ENCODE measurements around the gene USH2A. TPM values are rescaled to one million over a fixed set of nuclear protein-coding genes. Genes with fewer than 3 reads are reported as not detected.

The USH2A gene
- total and polyA plus RNA-seq, 8 donors = 0.03 to 0.06 (median 0.04) TPM; not detected in 2

DNA sequence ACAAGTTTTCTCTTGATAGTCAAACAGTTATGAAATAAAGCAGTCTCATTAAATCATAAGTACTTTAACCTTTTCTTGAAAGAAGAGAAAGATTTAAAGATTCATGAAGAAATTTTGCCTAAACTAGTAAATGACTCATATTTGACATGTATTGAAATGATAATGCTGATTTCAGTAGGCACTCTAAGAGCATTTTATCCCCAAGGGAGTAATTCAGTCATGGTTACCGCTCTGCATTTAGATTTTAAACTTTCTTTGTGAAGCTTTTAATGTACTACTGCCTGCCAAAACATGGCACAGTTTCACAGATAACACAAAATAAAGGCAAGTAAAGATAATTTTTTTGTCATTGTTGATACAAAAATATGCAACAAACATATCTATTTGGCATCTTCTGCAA lies 6.8 kb downstream of the USH2A start:
- intact Hi-C loops (cut with DNase I) = no loop called here
- Histone ChIP-seq H3K9me3 (no peaks in the 10 kb centered on the region), H3K27me3 (no peaks in the 10 kb centered on the region), H3K4me1 (no peaks in the 10 kb centered on the region), H3K27ac (no peak overlapping the region), H3K36me3 (no peaks in the 10 kb centered on the region), H3K4me3 (no peak overlapping the region)
- DNase-seq (no peak), ATAC-seq (no peak)
- TF ChIP-seq, protein P1, sequence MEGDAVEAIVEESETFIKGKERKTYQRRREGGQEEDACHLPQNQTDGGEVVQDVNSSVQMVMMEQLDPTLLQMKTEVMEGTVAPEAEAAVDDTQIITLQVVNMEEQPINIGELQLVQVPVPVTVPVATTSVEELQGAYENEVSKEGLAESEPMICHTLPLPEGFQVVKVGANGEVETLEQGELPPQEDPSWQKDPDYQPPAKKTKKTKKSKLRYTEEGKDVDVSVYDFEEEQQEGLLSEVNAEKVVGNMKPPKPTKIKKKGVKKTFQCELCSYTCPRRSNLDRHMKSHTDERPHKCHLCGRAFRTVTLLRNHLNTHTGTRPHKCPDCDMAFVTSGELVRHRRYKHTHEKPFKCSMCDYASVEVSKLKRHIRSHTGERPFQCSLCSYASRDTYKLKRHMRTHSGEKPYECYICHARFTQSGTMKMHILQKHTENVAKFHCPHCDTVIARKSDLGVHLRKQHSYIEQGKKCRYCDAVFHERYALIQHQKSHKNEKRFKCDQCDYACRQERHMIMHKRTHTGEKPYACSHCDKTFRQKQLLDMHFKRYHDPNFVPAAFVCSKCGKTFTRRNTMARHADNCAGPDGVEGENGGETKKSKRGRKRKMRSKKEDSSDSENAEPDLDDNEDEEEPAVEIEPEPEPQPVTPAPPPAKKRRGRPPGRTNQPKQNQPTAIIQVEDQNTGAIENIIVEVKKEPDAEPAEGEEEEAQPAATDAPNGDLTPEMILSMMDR (IDR thresholded peaks at IDR 0.05) = no peak

DNA sequence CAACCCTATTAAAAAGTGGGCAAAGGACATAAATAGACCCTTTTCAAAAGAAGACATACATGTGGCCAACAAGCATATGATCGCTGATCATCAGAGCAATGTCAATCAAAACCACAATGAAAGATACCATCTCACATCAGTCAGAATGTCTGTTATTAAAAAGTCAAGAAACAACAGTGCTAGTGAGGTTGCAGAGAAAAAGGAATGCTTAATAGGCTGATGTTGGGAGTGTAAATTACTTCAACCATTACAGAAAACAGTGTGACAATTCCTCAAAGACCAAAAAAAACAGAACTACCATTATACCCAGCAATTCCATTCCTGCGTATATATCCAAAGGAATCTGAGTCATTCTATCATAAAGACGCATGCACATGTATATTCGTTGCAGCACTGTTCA lies 13.2 kb downstream of the USH2A start:
- Histone ChIP-seq H3K4me3 (no peak overlapping the region), H3K4me1 (no peaks in the 10 kb centered on the region), H3K9me3 (no peaks in the 10 kb centered on the region), H3K27ac (no peak overlapping the region), H3K36me3 (no peaks in the 10 kb centered on the region), H3K27me3 (no peaks in the 10 kb centered on the region)
- intact Hi-C loops (cut with DNase I) = no loop called here
- TF ChIP-seq, protein P1 (IDR thresholded peaks at IDR 0.05) = no peak
- ATAC-seq (no peak), DNase-seq (no peak)

DNA sequence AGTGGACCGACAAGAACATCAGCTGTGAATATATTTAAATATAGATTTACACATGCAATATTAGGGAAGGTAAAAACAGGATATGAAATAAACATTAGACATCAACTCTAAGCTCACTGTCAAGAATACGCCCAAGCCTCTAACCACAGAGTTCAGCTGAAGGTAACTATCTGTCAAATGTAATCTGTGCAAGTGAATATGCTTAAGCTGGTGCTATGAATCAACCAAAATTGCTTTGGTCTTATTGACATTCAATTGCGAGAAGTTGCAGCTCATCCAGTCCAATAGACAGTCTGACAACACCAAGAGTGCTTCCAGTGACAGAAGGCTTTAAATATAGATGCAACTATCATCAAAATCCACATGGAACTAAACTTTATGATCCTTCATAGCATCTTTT lies 32.3 kb downstream of the USH2A start:
- H3K4me3 ChIP-seq = no peak overlapping the region
- no peak for ATAC-seq
- TF ChIP-seq, protein P1 (IDR thresholded peaks at IDR 0.05) = no peak
- DNase-seq = no peak
- no peaks in the 10 kb centered on the region for H3K36me3 ChIP-seq
- no peaks in the 10 kb centered on the region for H3K4me1 ChIP-seq
- H3K27me3 ChIP-seq = no peaks in the 10 kb centered on the region
- no peak overlapping the region for H3K27ac ChIP-seq
- no peaks in the 10 kb centered on the region for H3K9me3 ChIP-seq
- intact Hi-C loops (cut with DNase I) = no loop called here

DNA sequence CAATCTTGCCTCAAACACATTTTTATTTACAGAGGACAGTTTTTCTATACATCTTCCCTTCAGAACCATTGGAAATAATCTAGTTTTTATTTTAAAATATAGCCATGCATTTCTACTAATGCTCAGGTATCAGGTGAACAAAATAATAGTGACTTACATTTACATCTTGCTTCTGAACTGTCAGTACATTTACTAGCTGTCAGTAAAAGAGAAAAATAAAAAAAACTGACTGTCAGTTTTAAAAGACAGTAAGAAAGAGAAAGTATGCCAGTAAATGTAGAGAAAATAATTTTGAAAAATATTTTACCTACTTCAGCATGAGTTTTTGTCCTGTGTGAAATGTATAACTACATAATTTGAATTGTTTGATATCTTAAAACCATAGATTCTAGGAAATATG lies 33.5 kb downstream of the USH2A start:
- TF ChIP-seq, protein P1 (IDR thresholded peaks at IDR 0.05) = no peak
- no peaks in the 10 kb centered on the region for H3K27me3 ChIP-seq
- DNase-seq (no peak), ATAC-seq (no peak)
- H3K36me3 ChIP-seq = no peaks in the 10 kb centered on the region
- no peaks in the 10 kb centered on the region for H3K9me3 ChIP-seq
- no peaks in the 10 kb centered on the region for H3K4me1 ChIP-seq
- H3K27ac ChIP-seq = no peak overlapping the region
- intact Hi-C loops (cut with DNase I) = no loop called here
- H3K4me3 ChIP-seq = no peak overlapping the region

DNA sequence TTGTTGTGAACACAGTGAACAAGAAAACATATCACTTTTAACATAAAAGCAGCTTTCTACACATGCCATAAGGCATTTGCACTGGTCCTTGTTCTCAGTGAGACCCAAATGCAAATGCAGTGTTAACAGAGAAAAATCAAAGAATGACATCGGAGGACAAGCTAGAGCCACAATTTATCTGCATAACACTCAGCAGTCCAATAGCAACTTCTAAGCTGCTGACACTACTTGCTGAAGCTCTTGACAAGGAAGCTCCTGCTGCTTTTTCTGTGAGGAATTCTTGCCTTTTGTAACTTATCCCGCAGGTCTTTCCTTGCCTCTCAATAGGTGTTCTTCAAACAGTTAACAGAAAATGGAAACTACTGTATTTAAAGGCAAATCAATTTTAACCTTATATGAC lies 34.7 kb downstream of the USH2A start:
- ATAC-seq (no peak), DNase-seq (no peak)
- intact Hi-C loops (cut with DNase I) = no loop called here
- no peaks in the 10 kb centered on the region for H3K4me1 ChIP-seq
- H3K36me3 ChIP-seq = no peaks in the 10 kb centered on the region
- H3K27me3 ChIP-seq = no peaks in the 10 kb centered on the region
- no peaks in the 10 kb centered on the region for H3K9me3 ChIP-seq
- TF ChIP-seq, protein P1 (IDR thresholded peaks at IDR 0.05) = no peak
- H3K4me3 ChIP-seq = no peak overlapping the region
- no peak overlapping the region for H3K27ac ChIP-seq

All from left lung (tissue), 10 donors.